Caco-2 (cell line): ENCODE results near the gene HOXD11. TPM values are rescaled to one million over a fixed set of nuclear protein-coding genes. Genes with fewer than 3 reads are reported as not detected.
A peak's percentile ranks its signal among the peaks of the same experiment; 100 is the strongest.

Experiments
- BruUV-seq: library from RNA; stranded (reverse); fragments of 400-500 nt; replicated peaks from 2 replicates; lab custom pipeline; 2021; lab: Mats Ljungman, UMichigan
- CTCF ChIA-PET: fragments of 300-600 bp; sonication (Branson Sonifier 250); formaldehyde crosslinking; loops from one replicate; lab custom pipeline; 2022; ENCODE audit warnings: antibody characterized with exemption; lab: Charles Lee
- POLR2A ChIA-PET: fragments of 300-600 bp; sonication (Branson Sonifier 250); formaldehyde crosslinking; loops from one replicate; lab custom pipeline; 2022; ENCODE audit warnings: antibody characterized with exemption; lab: Charles Lee
- DNase-seq, 2 experiments: peaks; one replicate each; pipeline versions ENCODE4 v3.0.0 to v3.0.0-alpha.2; 2020 to 2022
- H3K27me3 ChIP-seq: replicated peaks from 2 replicates; pipeline ENCODE4 v1.6.0; 2011; ENCODE audit warnings: low read length; ENCODE audit not compliant: control insufficient read depth, insufficient read depth
- H3K36me3 ChIP-seq: 2 replicates; pipeline ENCODE4 v1.5.1; 2011; ENCODE audit warnings: low read length; ENCODE audit not compliant: control insufficient read depth, insufficient read depth
- H3K4me1 ChIP-seq: fragments of 250-450 bp; sonication (Bioruptor Pico); 2 replicates; pipeline ENCODE4 v1.5.1; 2020; ENCODE audit warnings: mild to moderate bottlenecking
- H3K4me3 ChIP-seq: 2 replicates; pipeline ENCODE4 v1.5.1; 2011; ENCODE audit warnings: low read depth, mild to moderate bottlenecking, control low read depth, low read length
- H3K9me3 ChIP-seq: fragments of 250-450 bp; sonication (Bioruptor Pico); 2 replicates; pipeline ENCODE4 v1.5.1; 2020; ENCODE audit warnings: mild to moderate bottlenecking, moderate library complexity
- H3K27ac Mint-ChIP-seq: one replicate; pipeline ENCODE4 v1.8.0; 2022; ENCODE audit warnings: mixed read lengths; ENCODE audit not compliant: unreplicated experiment
- H3K27me3 Mint-ChIP-seq: one replicate; pipeline ENCODE4 v1.8.0; 2022; ENCODE audit warnings: mixed read lengths; ENCODE audit not compliant: insufficient read depth, unreplicated experiment
- H3K36me3 Mint-ChIP-seq: one replicate; pipeline ENCODE4 v1.8.0; 2022; ENCODE audit warnings: mild to moderate bottlenecking, mixed read lengths; ENCODE audit not compliant: insufficient read depth, unreplicated experiment
- H3K4me1 Mint-ChIP-seq: one replicate; pipeline ENCODE4 v1.8.0; 2022; ENCODE audit warnings: low read depth, mixed read lengths; ENCODE audit not compliant: unreplicated experiment
- H3K4me3 Mint-ChIP-seq: one replicate; pipeline ENCODE4 v1.8.0; 2022; ENCODE audit warnings: mild to moderate bottlenecking, moderate library complexity, mixed read lengths; ENCODE audit not compliant: unreplicated experiment
- H3K9me3 Mint-ChIP-seq: one replicate; pipeline ENCODE4 v1.8.0; 2022; ENCODE audit warnings: mixed read lengths; ENCODE audit not compliant: unreplicated experiment
- CTCF ChIP-seq, 2 experiments: fragments of 200-600 bp in 1 of 2; IDR thresholded peaks; 1 replicate in 1 of 2; 2 replicates in 1 of 2; pipeline versions ENCODE4 v1.5.1 to v1.8.0; 2011 to 2022; ENCODE audit warnings: antibody characterized with exemption in 1 of 2, control low read depth in 1 of 2, inconsistent platforms in 1 of 2, low read depth in 1 of 2, low read length in 1 of 2, mild to moderate bottlenecking in 1 of 2, moderate library complexity in 1 of 2; ENCODE audit not compliant: insufficient read depth in 1 of 2, severe bottlenecking in 1 of 2, unreplicated experiment in 1 of 2
- intact Hi-C: fragments of 100-400 bp; cut with micrococcal nuclease; formaldehyde crosslinking; loops from one replicate; pipeline ENCODE4 v1.10.0; 2022; ENCODE audit not compliant: unreplicated experiment
- total RNA-seq: library from RNA; stranded (reverse); gene quantifications from 2 replicates; pipeline ENCODE4 v1.2.3, GENCODE V29; 2022

Gene HOXD11
- total RNA-seq, 1 experiment from 2014 or later = not detected

- Mint-ChIP-seq H3K4me1 (peaks cover 19% of the 10 kb centered on the region), H3K9me3 (no peaks in the 10 kb centered on the region), H3K36me3 (peaks cover 5% of the 10 kb centered on the region), H3K4me3 (peak within 1 kb of the TSS; percentile 64), H3K27me3 (peaks cover 58% of the 10 kb centered on the region), H3K27ac (no peak within 1 kb of the TSS)
- ChIA-PET CTCF (no interaction called here), POLR2A (no interaction called here)
- intact Hi-C loops = loop anchor here (2.0 to 10.0 kb wide), 2 partner anchors 119 to 199 kb away; no protein-coding TSS in a partner anchor
- no peak for TF ChIP-seq CTCF (IDR thresholded peaks at IDR 0.05; ENCODE audit: insufficient read depth in 1 of 2, low read depth in 1 of 2, low read length in 1 of 2, severe bottlenecking in 1 of 2, unreplicated experiment in 1 of 2)
- Histone ChIP-seq H3K4me1 (peaks cover 19% of the 10 kb centered on the region; the same call in 1 of the 2 replicates), H3K36me3 (no peaks in the 10 kb centered on the region), H3K27me3 (peaks cover 21% of the 10 kb centered on the region), H3K9me3 (peaks cover 15% of the 10 kb centered on the region), H3K4me3 (0 out of 2 replicates have a peak within 1 kb of the TSS, but pooled peaks have one; percentile 1)
- no peak for DNase-seq
- no TSS peak for BruUV-seq
These were observed 23.3 kb upstream of the HOXD11 start, which contains the start of gene EVX2 for GRCh38 chr2:176083796-176084261. Gene EVX2 (minus strand): TSS chr2:176083962. CDS start chr2:176083776, 186 bp downstream.

- Histone ChIP-seq H3K36me3 (no peaks in the 10 kb centered on the region), H3K4me1 (peaks cover 16% of the 10 kb centered on the region; the same call in 1 of the 2 replicates), H3K27me3 (peaks cover 20% of the 10 kb centered on the region), H3K4me3 (peak overlapping the region; percentile 22), H3K9me3 (peaks cover 15% of the 10 kb centered on the region)
- intact Hi-C loops = loop anchor here (2.0 to 10.0 kb wide), 2 partner anchors 120 to 200 kb away; no protein-coding TSS in a partner anchor
- no TSS peak for BruUV-seq
- ChIA-PET CTCF (interaction anchor here (0.7 kb wide), 1 partner anchor 222 kb away, joined by 3 read pairs; no protein-coding TSS in a partner anchor), POLR2A (no interaction called here)
- H3K4me1 Mint-ChIP-seq = peaks cover 13% of the 10 kb centered on the region
- peaks cover 54% of the 10 kb centered on the region for H3K27me3 Mint-ChIP-seq
- H3K27ac Mint-ChIP-seq = no peak overlapping the region
- no peaks in the 10 kb centered on the region for H3K9me3 Mint-ChIP-seq
- H3K36me3 Mint-ChIP-seq = peaks cover 5% of the 10 kb centered on the region
- no peak for TF ChIP-seq CTCF (IDR thresholded peaks at IDR 0.05; ENCODE audit: insufficient read depth in 1 of 2, low read depth in 1 of 2, low read length in 1 of 2, severe bottlenecking in 1 of 2, unreplicated experiment in 1 of 2)
- H3K4me3 Mint-ChIP-seq = peak overlapping the region; percentile 64
- no peak for DNase-seq
These were observed 22.4 kb upstream of the HOXD11 start for GRCh38 chr2:176084611-176085119.

- peaks cover 54% of the 10 kb centered on the region for H3K27me3 Mint-ChIP-seq
- H3K4me1 ChIP-seq = peaks cover 15% of the 10 kb centered on the region; the same call in 1 of the 2 replicates
- no peaks in the 10 kb centered on the region for H3K9me3 Mint-ChIP-seq
- peaks cover 20% of the 10 kb centered on the region for H3K27me3 ChIP-seq
- peaks cover 5% of the 10 kb centered on the region for H3K36me3 Mint-ChIP-seq
- peak overlapping the region; percentile 22 for H3K4me3 ChIP-seq
- no peak overlapping the region for H3K27ac Mint-ChIP-seq
- H3K9me3 ChIP-seq = peaks cover 15% of the 10 kb centered on the region
- BruUV-seq = no TSS peak
- no peak for TF ChIP-seq CTCF (IDR thresholded peaks at IDR 0.05; ENCODE audit: insufficient read depth in 1 of 2, low read depth in 1 of 2, low read length in 1 of 2, severe bottlenecking in 1 of 2, unreplicated experiment in 1 of 2)
- ChIA-PET POLR2A (no interaction called here), CTCF (interaction anchor here (0.7 to 1.2 kb wide), 3 partner anchors 222 to 775 kb away, joined by 3 to 6 read pairs (median 3); no protein-coding TSS in a partner anchor)
- H3K4me1 Mint-ChIP-seq = peaks cover 12% of the 10 kb centered on the region
- intact Hi-C loops = loop anchor here (2.0 to 10.0 kb wide), 2 partner anchors 120 to 200 kb away; no protein-coding TSS in a partner anchor
- H3K4me3 Mint-ChIP-seq = peak overlapping the region; percentile 64
- DNase-seq = no peak
- no peaks in the 10 kb centered on the region for H3K36me3 ChIP-seq
These were observed 21.8 kb upstream of the HOXD11 start for GRCh38 chr2:176085120-176085788.
